HG02642 (cell line): ENCODE results near the gene NPHS1.
"Not testable (repeated sequence)": the region's sequence is repeated elsewhere in the genome, so short reads cannot be mapped to it uniquely, and the experiment has no call there.

Experiments
- ATAC-seq: cut with Tn5 transposase; IDR thresholded peaks from one replicate; pipeline ENCODE4 v1.9.1; 2021; ENCODE audit warnings: mild to moderate bottlenecking; ENCODE audit not compliant: unreplicated experiment, poor library complexity

NPHS1 gene

DNA sequence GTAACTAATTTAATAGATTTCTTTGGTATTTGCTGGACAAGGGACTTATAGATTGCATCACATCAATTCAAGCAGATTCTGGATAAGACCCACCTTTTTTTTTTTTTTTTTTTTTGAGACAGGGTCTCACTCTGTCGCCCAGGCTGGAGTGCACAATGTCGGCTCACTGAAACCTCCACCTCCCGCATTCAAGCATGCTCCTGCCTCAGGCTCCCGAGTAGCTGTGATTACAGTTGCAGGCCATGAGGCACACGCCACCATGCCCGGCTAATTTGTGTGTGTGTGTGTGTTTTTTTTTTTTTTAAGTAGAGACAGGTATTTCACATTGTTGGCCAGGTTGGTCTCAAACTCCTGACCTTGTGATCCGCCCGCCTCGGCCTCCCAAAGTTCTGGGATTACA, 35.5 kb downstream of the NPHS1 start:
- ATAC-seq: no peak

- ATAC-seq: no peak
Observed at GRCh38 chr19:35816262-35816661, 36.0 kb downstream of the NPHS1 start.

DNA sequence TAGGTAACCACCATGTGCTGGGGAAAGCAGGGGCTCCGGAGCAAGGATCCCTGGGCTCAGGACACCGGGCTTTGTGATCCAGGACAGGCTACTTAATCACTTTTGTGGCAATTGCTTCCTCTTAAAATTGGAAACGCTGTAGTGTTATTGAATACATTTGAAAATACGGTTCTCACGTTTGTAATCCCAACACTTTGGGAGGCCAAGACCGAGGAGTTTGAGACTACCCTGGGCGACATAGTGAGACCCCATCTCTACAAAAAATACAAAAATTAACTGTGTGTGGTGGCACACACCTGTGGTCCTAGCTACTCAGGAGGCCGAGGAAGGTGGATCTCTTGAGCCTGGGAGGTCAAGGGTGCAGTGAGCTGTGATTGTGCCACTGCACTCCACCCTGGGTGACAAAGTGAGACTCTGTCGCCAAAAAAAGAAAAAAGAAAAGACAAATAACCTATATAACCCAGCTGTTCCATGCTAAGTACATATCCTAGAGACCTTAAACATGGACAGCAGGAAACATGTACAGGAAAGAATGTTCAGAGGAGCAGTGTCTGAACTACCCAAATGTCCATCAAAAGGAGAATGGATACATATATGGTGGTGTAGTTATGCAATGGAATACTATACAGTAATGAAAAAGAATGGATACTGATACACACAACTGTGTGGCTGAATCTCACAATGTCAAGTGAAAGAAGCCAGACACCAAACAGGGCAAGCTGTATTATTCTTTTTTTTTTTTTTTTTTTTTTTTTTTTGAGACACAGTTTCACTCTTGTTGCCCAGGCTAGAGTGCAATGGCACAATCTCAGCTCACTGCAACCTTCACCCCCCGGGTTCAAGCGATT, 39.0 kb downstream of the NPHS1 start:
- ATAC-seq: no peak

DNA sequence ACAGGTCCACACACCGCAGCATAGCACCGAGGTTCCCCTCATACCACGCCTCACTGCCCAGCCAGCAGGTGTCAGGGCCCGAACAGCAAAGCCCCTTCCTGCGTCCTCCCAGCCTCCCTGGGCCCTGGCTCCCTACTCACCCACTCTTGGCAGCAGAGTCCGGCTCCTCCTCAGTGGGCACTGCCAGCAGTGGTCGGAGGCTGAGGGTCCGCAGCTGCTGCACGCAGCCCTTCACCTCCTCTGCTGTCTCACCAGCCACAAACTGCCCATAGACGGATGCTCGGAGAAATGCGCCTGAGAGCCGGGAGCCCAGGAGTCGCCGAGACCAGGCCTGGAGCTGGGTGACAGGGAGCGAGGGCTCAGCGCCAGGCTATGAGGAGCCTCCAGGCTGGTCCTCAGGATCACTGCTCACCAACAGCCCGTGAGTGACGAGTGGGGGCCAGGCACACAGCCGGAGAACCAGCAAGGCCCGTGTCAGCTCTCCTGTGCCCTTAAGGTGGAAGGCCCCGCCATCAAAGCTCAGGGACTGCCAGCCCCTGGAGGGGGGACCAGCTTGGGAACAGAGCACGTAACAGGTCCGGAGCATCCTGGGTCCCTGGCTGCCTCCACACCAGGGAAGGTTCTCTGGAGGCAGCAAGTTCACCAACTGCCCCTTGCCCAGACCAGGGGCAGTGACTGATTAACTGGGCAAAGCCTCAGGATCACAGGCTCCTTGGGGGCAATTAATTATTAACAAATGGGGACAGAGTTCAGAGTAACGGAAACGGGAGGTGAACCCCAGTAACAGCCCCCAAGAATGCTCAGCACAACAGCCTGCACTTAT, 39.9 kb downstream of the NPHS1 start, which contains the start of gene PRODH2:
Gene PRODH2, minus strand, starts transcription at position 626 of the 823 bp plus-strand sequence. Its CDS starts 40 bp downstream, at position 586.
- ATAC-seq: no peak

DNA sequence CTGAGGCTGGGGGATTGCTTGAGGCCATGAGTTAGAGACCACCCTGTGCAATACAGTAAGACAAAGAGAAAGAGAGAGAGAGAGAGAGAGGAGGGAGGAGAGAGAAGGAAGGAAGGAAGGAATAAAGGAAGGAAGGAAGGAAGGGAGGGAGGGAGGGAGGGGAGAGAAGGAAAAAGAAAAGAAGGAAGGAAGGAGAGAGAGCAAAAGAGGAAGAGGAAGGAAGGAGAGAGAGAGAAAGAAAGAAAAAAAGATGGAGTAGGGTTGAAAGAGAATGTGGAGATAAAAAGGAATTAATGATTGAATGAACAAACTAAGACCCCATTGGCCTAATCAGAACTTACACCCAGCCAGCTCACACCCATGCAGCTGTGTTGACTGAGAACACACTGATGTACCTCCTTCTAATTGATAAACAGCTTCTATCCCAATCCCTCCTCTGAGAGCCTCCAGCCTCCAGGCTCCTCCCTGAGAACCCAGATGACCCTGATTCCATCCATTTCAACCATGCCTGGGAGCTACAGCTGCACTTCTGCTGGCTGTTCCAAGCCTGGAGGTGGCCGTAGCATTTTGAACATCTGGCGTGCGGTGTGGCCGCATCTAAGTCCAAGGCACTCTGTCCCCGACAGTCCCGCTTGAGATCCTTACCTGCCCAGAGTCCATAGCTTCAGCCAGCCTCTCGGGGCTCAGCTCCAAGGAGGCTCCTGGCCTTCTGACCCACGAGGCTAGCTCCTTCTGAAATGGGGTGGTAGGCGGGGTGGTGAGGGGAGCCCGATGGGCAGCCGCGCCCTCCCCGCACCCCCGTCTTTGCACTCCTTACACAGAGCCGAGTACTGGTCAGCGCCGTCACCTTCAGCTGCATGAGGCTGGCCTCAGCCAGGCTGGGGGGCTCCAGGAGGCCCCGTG, 40.7 kb downstream of the NPHS1 start:
- no peak for ATAC-seq

DNA sequence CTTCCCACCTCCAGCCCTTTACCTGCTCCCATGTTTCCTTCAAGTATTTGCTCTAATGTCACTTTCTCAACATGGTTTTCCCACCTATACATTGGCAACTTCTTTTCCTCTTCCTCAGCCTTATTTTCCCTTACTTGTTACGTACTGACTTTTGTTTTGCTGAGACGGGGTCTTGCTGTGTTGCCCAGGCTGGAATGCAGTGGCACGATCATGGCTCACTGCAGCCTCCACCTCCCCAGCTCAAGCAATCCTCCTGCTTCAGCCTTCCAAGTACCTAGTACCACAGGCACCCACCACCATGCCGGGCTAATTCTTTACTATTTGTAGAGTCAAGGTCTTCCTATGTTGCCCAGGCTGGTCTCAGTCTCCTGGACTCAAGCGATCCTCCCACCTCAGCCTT, 44.7 kb downstream of the NPHS1 start:
- no peak for ATAC-seq

- no peak for ATAC-seq
Observed at GRCh38 chr19:35806597-35806996, 45.7 kb downstream of the NPHS1 start.

- no peak for ATAC-seq
Observed at GRCh38 chr19:35805526-35806102, 46.7 kb downstream of the NPHS1 start.

- no peak for ATAC-seq
Observed at GRCh38 chr19:35801828-35802227, 50.5 kb downstream of the NPHS1 start.

DNA sequence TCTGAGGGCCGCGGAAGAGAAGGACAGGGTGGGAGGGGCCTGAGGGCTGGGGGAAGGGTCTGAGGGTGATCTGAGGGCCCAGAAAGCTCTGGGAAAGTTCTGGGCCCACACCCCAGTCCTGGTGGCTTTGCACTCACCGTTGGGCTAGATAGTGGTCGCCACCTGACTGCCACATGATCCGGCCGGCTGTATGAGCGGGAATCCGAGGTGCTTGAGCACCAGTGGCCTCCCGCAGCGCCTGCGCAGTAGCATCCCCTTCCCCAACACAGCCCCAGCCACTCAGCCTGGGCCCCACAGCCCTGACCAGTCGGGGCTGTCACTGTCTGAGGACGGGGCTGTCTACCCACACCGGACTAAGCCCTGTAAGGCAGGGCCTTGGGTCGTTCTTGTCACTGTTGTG, 54.6 kb downstream of the NPHS1 start:
- ATAC-seq: no peak

GRCh38 chr19:35796645-35797542, 55.4 kb downstream of the NPHS1 start:
- no peak for ATAC-seq

DNA sequence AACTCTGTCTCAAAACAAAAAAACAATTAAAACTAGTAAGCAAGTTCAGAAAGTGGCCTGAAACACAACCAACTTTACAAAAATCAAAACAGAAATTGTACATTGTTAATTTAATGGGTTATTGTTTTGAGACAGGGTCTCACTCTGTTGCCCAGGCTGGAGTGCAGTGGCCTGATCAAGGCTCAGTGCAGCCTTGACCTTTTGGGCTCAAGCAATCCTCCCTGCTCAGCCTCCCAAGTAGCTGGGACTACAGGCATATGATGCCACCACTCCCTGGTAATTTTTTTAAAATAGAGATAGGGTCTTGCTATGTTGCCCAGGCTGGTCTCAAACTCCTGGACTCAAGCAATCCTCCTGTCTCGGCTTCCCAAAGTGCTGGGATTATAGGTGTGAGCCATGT, 56.7 kb downstream of the NPHS1 start:
- not testable (repeated sequence) for ATAC-seq

- ATAC-seq: no peak
Observed at GRCh38 chr19:35793381-35794165, 58.7 kb downstream of the NPHS1 start.

DNA sequence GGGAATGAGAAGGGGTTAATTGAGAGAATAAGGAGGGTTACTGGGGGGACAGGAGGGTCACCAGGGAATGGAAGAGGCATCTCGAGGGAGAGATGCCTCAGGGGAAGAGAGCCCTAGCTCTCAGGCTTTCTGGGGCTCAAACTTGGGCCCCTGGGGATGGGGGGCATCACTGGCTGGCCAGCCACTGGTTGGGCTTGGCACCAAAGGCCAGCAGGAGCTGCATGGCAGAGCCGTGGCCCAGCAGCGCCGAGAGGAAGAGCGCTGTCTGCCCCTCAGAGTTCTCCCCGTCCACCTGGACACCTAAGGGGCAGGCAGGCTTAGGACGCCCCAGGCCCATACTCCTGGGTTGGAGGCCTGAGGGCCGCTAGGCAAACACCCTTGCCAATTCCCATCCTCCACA, 59.4 kb downstream of the NPHS1 start:
- ATAC-seq: no peak

GRCh38 chr19:35792312-35792711, 60.0 kb downstream of the NPHS1 start:
- ATAC-seq: no peak

DNA sequence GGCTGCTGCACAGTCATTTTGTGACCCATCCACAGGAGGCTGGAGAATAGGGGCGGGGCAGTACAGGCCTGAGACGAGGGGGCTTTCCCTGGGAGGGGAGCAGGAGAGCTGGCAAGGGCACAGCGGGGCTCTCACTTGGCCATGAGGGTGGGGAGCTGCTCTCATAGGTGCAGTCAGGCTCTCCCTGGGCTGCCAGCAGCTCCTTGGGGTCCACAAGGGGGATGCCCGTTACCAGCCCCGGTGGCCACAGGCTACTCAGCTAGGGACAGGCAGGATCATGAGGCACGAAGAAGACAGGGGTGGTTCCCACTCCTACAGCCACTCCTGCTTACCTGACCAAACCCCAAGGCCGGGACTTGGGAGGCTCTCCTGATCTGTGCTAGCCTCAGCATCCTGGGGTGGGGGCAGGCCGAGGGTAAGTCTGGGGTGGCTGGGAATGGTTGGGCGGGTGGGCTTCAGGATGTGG, 60.5 kb downstream of the NPHS1 start:
- ATAC-seq: no peak

DNA sequence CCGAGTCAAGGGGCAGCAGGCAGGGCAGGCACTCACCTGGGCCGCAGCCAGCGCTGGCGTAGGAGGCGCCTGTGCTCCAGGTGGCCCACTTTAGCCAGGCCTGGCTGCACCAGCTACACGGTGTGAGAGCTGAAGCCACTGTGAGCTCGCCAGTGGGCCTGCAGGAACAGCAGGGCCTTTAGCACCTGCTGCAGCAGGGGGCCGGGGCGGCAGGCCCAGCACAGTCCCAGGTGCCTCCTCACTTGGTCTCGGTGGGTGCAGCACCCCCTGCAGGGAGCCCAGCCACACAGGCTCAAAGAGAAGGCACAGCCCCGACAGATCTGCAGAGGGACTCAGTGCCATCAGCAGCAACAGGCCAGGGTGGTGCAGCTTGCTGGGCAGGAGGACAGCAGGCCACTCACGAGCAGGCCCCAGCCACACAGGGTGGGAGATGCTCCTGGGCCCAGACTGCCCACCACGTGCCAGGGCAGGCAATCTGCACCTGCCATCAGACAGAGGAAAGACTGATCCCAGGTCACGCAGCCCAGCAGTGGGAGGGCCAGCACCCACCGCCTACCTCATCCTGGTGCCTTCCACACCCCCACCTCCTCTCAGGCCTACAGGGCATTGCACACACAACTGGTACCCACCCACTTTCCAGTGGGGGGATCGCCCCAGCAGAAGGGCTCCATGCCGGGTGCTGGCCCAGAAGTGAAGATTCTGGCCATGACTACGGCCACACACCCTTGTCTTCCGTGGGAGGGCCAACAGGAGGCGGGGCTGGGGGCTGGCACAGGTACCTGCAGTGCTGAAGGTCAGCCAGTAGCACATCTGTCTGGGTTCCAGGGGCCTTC, 61.1 kb downstream of the NPHS1 start:
- ATAC-seq: no peak
